HG03103 (cell line): Measurements from ENCODE around the gene MC5R.
A peak's percentile ranks its signal among the peaks of the same experiment; 100 is the strongest.

ENCODE experiments used
- ATAC-seq: cut with Tn5 transposase; IDR thresholded peaks from one replicate; pipeline ENCODE4 v1.9.1; 2021; ENCODE audit warnings: low read depth; ENCODE audit not compliant: unreplicated experiment

The MC5R gene

GRCh38 chr18:13823707-13824395, at the start of gene MC5R:
Gene MC5R, plus strand, starts transcription at chr18:13824149. Its CDS starts 1,617 bp downstream, at chr18:13825766.
- ATAC-seq: peak; percentile 92

DNA sequence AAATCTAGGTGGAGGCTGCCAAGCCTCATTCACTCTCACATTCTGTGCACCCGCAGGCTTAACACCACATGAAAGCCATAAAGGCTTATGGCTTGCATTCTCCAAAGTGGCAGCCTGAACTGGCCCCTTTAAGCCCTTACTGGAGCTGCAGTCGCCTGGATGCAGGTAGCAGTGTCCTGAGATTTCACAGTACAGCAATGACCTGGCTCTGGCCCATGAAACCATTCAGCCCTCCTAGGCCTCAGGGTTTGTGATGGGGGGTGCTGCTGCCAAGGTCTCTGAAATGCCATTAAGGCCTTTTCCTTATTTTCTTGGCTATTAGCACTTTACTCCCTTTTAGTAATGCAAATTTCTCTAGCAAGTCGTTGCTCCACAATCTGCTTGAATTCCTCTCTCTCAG, 48.9 kb upstream of the MC5R start:
- ATAC-seq: no peak

GRCh38 chr18:13791181-13791580, 32.8 kb upstream of the MC5R start:
- no peak for ATAC-seq

DNA sequence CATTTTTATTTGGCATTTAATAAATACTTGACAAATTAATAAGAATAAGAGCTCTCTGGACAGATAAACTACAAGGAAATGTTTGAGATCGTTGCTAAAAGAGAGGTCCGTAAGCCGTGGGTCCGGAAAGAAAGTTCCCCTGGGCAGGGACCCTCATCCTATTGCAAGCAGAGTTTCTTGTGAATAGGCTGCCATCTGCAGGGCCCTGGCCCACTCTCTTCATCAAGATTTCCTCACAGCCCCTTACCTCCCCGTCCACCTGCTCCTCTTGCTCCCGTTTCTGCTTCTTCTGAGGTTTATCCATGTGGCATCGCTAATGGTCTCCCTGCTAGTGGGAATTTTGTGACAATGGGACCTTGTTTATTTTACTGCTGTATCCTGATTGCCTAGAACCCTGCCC, 30.1 kb upstream of the MC5R start:
- no peak for ATAC-seq

DNA sequence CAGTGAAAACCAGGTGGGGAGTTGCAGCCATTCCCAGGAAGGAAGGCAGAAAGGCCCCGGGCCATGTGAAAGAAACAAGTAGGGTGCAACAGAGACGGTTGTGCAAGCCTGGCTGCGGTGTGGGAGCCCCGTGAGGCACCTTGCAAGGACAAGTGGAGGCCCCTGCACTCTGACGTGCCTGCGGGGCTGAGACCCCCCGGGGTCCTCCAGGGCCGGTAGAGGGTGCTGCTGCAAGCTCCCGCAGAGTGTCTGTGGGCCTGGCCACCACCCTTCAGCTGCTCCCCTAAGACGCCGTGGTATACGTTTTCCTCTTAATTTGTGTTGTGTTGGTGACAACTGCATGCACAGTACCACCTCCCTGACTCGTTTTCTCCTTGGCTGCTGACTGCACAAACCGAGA, 27.4 kb upstream of the MC5R start:
- no peak for ATAC-seq

GRCh38 chr18:13797157-13797611, 26.8 kb upstream of the MC5R start:
- ATAC-seq: no peak

- ATAC-seq: no peak
These were observed 24.6 kb upstream of the MC5R start for GRCh38 chr18:13799396-13799795.

- no peak for ATAC-seq
These were observed 23.3 kb upstream of the MC5R start for GRCh38 chr18:13800505-13801259.

GRCh38 chr18:13801260-13801601, 22.7 kb upstream of the MC5R start:
- ATAC-seq: no peak

- no peak for ATAC-seq
These were observed 19.6 kb upstream of the MC5R start for GRCh38 chr18:13804305-13804704.

GRCh38 chr18:13808294-13809042, 15.5 kb upstream of the MC5R start:
- ATAC-seq: no peak

DNA sequence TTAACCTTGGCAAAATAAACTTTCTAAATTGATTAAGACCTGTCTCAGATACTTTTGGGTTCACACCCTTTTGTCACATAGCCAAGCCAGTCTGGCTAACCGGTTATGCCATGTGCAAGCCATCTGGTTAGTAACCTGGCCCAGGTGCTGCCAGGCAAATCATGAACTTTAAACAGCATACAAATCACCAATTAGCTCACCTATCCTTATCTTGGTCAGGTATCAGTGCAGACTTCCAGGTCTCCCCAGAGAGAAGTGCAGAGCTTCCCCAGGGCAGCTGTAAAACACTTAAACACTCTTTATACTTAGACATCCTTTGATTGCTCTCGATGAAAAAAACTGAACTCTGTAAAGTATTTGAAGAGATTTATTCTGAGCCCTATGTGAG, 14.9 kb upstream of the MC5R start:
- ATAC-seq: no peak

DNA sequence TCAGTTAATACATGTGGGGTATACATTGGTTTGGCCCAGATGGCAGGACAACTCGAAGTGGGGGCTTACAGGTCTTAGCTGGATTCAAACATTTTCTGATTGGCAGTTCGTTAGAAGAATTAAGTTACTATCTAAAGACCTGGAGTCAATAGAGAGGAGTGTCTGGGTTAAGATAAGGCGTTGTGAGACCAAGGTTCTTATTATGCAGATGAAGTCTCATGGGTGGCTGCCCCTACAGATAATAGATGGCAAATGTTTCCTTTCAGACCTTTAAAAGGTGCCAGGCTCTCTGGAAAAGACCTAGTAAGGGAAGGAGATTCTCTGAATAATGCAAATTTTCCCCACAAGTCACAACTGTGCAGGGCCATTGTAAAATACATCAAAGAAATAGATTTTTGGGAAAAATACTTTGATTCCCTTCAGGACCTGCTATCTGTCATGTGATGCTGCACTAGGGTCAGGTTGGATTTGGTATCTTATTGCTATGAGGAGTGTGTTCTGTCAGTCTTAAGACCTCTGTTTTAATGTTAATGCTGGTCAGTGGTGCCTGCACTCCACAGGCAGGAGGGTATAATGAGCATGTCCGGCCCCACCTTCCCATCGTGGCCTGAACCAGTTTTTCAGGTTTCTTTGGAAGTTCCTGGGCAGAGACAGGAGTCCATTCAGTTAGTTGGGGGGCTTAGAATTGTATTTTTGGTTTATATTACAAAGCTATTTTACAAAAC, 14.3 kb upstream of the MC5R start:
- ATAC-seq: no peak

DNA sequence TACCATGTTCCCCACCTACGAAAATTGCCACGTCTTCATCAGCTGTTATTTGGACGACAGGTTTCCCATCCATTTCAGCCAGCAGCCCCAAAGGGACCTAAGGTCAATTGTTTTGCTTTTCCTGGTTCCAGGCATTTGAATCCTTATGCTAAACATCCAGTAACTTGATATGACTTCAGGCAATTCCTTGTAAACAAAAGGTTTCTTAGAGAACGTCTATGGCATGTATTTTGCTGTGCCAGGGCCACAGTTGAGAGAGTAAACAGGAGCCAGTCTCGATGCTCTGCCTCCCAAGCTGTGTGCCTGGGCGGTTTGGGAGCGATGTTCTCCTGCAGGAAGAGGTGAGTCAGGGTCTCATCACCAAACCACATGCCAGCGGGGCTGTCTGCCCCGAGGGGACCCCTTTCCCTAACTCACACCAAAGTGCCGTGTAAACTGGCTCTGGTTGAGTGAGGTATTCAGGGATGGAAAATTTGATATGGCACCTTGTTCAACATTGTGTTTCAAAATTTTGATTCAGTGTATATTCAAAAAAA, 12.9 kb upstream of the MC5R start:
- ATAC-seq: no peak

- no peak for ATAC-seq
These were observed 12.0 kb upstream of the MC5R start for GRCh38 chr18:13811993-13812392.

- ATAC-seq: peak; percentile 80
These were observed 10.6 kb upstream of the MC5R start for GRCh38 chr18:13813271-13813849.

- ATAC-seq: no peak
These were observed 2.3 kb downstream of the MC5R start for GRCh38 chr18:13826209-13826608.

GRCh38 chr18:13831864-13832508, 8.0 kb downstream of the MC5R start:
- no peak for ATAC-seq

- ATAC-seq: no peak
These were observed 10.6 kb downstream of the MC5R start for GRCh38 chr18:13834496-13835015.

DNA sequence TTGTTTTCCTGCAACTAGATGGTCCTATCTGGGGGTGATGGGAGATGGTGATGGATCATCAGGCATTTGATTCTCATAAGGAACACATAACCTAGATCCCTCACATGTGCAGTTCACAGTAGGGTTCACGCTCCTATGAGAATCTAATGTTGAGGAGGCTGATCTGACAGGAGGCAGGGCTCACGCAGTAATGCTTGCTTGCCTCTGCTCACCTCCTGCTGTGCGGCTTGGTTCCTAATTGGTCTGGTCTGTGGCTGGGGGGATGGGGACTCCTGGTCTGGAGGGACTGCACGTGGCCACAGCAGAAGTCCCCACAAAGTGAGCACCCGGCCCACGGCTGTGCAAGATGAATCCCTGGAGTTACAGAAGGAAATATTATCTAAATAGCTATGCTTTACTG, 11.3 kb downstream of the MC5R start:
- ATAC-seq: no peak
